Esophagus muscularis mucosa (tissue), 4 donors: ENCODE data around the gene ATP5ME.

ENCODE experiments used
- CTCF ChIP-seq, 3 experiments: fragments of 200-600 bp in 2 of 3; fragments of 450-650 bp in 1 of 3; sonication (generic) in 2 of 3; IDR thresholded peaks; one replicate each; pipeline ENCODE4 v1.5.1; 2017 to 2019; ENCODE audit warnings: antibody characterized with exemption in 3 of 3, mild to moderate bottlenecking in 2 of 3, moderate library complexity in 1 of 3
- EP300 ChIP-seq: sonication (generic); formaldehyde crosslinking; IDR thresholded peaks from one replicate; pipeline ENCODE4 v1.6.1; 2017; ENCODE audit warnings: antibody characterized with exemption
- POLR2A ChIP-seq: fragments of 450-650 bp; IDR thresholded peaks from one replicate; pipeline ENCODE4 v1.6.1; 2017; ENCODE audit warnings: antibody characterized with exemption, moderate library complexity, mild to moderate bottlenecking, low read depth

GRCh38 chr4:632926-633325 is 41.1 kb downstream of the ATP5ME start:
- no peak for TF ChIP-seq POLR2A
- TF ChIP-seq CTCF (IDR thresholded peaks at IDR 0.05) = no peak
- no peak for TF ChIP-seq EP300
